WTC11 (cell line): ENCODE measurements around the gene MAP3K12. TPM values are rescaled to one million over a fixed set of nuclear protein-coding genes. Genes with fewer than 3 reads are reported as not detected.

Source experiments
- ATAC-seq: fragments of 200-7000 bp; cut with Tn5 transposase; 2 replicates; pipeline ENCODE4 v1.10.0; 2021; ENCODE audit warnings: mild to moderate bottlenecking, moderate library complexity
- CTCF ChIA-PET: fragments of 300-600 bp; sonication (Branson Sonifier 250); formaldehyde crosslinking; loops from one replicate; lab custom pipeline; 2021; ENCODE audit warnings: antibody characterized with exemption; lab: Charles Lee
- POLR2A ChIA-PET: fragments of 350-600 bp; sonication (Branson Sonifier 250); formaldehyde crosslinking; loops from one replicate; lab custom pipeline; 2021; ENCODE audit warnings: antibody characterized with exemption; lab: Charles Lee
- DNase-seq: peaks from one replicate; pipeline ENCODE4 v3.0.0; 2021; ENCODE audit warnings: low spot score
- H3K27ac Mint-ChIP-seq: 2 replicates; pipeline ENCODE4 v1.8.0; 2021; ENCODE audit warnings: mixed read lengths
- H3K27me3 Mint-ChIP-seq: 2 replicates; pipeline ENCODE4 v1.8.0; 2021; ENCODE audit warnings: low read depth, mild to moderate bottlenecking, moderate library complexity, mixed read lengths
- H3K36me3 Mint-ChIP-seq: 2 replicates; pipeline ENCODE4 v1.8.0; 2021; ENCODE audit warnings: mixed read lengths
- H3K4me1 Mint-ChIP-seq: 2 replicates; pipeline ENCODE4 v1.8.0; 2022; ENCODE audit warnings: mixed read lengths
- H3K4me3 Mint-ChIP-seq: 2 replicates; pipeline ENCODE4 v1.8.0; 2021; ENCODE audit warnings: mild to moderate bottlenecking, moderate library complexity, mixed read lengths
- H3K9me3 Mint-ChIP-seq: 2 replicates; pipeline ENCODE4 v1.8.0; 2021; ENCODE audit warnings: mixed read lengths
- ATF1 ChIP-seq: sonication (generic); formaldehyde crosslinking; IDR thresholded peaks from 2 replicates; pipeline ENCODE4 v1.8.1; 2023; ENCODE audit warnings: mild to moderate bottlenecking, moderate library complexity, missing genetic modification reagents
- CREB1 ChIP-seq: sonication (generic); formaldehyde crosslinking; IDR thresholded peaks from 2 replicates; pipeline ENCODE4 v1.8.0; 2023; ENCODE audit warnings: mild to moderate bottlenecking, missing genetic modification reagents
- ELF4 ChIP-seq: sonication (generic); formaldehyde crosslinking; IDR thresholded peaks from 2 replicates; pipeline ENCODE4 v1.8.1; 2022; ENCODE audit warnings: low read depth, mild to moderate bottlenecking, moderate library complexity, missing genetic modification reagents
- EMX1 ChIP-seq: fragments of 250-450 bp; sonication (Bioruptor Pico); IDR thresholded peaks from 2 replicates; pipeline ENCODE4 v1.8.0; 2021; ENCODE audit warnings: mild to moderate bottlenecking
- KAT7 ChIP-seq: sonication (generic); formaldehyde crosslinking; IDR thresholded peaks from 2 replicates; pipeline ENCODE4 v1.8.1; 2023; ENCODE audit warnings: missing genetic modification reagents, mild to moderate bottlenecking, borderline replicate concordance
- NFATC4 ChIP-seq: fragments of 250-450 bp; sonication (Bioruptor Pico); IDR thresholded peaks from 2 replicates; pipeline ENCODE4 v1.9.0; 2021; ENCODE audit warnings: mild to moderate bottlenecking
- NFYB ChIP-seq: sonication (generic); formaldehyde crosslinking; conservative IDR thresholded peaks from 2 replicates; pipeline ENCODE4 v1.8.0; 2022; ENCODE audit warnings: low read depth, missing genetic modification reagents
- RELA ChIP-seq: sonication (generic); formaldehyde crosslinking; IDR thresholded peaks from 2 replicates; pipeline ENCODE4 v1.8.1; 2022; ENCODE audit warnings: missing genetic modification reagents, mild to moderate bottlenecking, borderline replicate concordance
- TCF7 ChIP-seq: sonication (generic); formaldehyde crosslinking; IDR thresholded peaks from 2 replicates; pipeline ENCODE4 v1.8.0; 2022; ENCODE audit warnings: mild to moderate bottlenecking, low read depth, missing genetic modification reagents, moderate library complexity
- ZBTB21 ChIP-seq: sonication (generic); formaldehyde crosslinking; IDR thresholded peaks from 2 replicates; pipeline ENCODE4 v1.8.1; 2023; ENCODE audit warnings: mild to moderate bottlenecking, missing genetic modification reagents, borderline replicate concordance
- ZNF263 ChIP-seq: sonication (generic); formaldehyde crosslinking; IDR thresholded peaks from 2 replicates; pipeline ENCODE4 v1.8.1; 2022; ENCODE audit warnings: low read depth, mild to moderate bottlenecking, moderate library complexity, missing genetic modification reagents
- ZNF423 ChIP-seq: fragments of 250-450 bp; sonication (Bioruptor Pico); IDR thresholded peaks from 2 replicates; pipeline ENCODE4 v2.1.2; 2022; ENCODE audit warnings: mild to moderate bottlenecking, moderate library complexity
- total RNA-seq: library from RNA; stranded (reverse); gene quantifications from 3 replicates; pipeline ENCODE4 v1.2.3, GENCODE V29; 2021
- TF ChIP-seq, protein P1 (sequence below): sonication (generic); formaldehyde crosslinking; IDR thresholded peaks from 2 replicates; pipeline ENCODE4 v1.8.1; 2023; ENCODE audit warnings: mild to moderate bottlenecking, moderate library complexity, missing genetic modification reagents
- TF ChIP-seq, protein P2 (sequence below): sonication (generic); formaldehyde crosslinking; IDR thresholded peaks from 2 replicates; pipeline ENCODE4 v1.8.1; 2023; ENCODE audit warnings: mild to moderate bottlenecking, missing genetic modification reagents, moderate library complexity
- TF ChIP-seq, protein P3 (sequence below): fragments of 250-450 bp; sonication (Bioruptor Pico); IDR thresholded peaks from 2 replicates; pipeline ENCODE4 v1.9.0; 2021; ENCODE audit warnings: mild to moderate bottlenecking
- TF ChIP-seq, protein P4 (sequence below): sonication (generic); formaldehyde crosslinking; IDR thresholded peaks from 2 replicates; pipeline ENCODE4 v1.8.1; 2022; ENCODE audit warnings: low read depth, missing genetic modification reagents, borderline replicate concordance
- TF ChIP-seq, protein P5 (sequence below): sonication (generic); formaldehyde crosslinking; IDR thresholded peaks from 2 replicates; pipeline ENCODE4 v1.8.1; 2022; ENCODE audit warnings: mild to moderate bottlenecking, missing genetic modification reagents, moderate library complexity, borderline replicate concordance
- TF ChIP-seq, protein P6 (sequence below): sonication (generic); formaldehyde crosslinking; IDR thresholded peaks from 2 replicates; pipeline ENCODE4 v1.8.0; 2023; ENCODE audit warnings: mild to moderate bottlenecking, missing genetic modification reagents

The MAP3K12 gene
- total RNA-seq, 1 experiment from 2014 or later = 23.6 TPM

DNA sequence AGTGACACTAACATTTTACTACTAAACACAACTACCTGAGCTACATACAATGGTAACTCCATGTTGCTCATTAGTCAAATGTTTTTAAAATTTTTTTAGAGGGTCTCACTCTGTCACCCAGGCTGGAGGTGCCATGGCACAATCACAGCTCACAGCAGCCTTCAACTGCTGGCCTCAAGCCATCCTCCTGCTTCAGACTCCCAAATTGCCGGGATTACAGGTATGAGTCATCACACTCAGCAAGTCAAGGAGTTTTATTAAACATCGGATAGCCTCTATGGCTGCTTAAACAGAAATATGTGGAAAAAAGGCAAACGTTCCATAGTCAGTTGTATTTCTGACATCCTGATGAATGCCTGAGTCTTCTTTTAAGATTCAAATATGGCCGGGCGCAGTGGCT, 19.1 kb upstream of the MAP3K12 start:
- CTCF ChIA-PET = interaction anchor here (1.1 to 1.2 kb wide), 3 partner anchors 10 to 197 kb away, joined by 3 to 6 read pairs (median 4); partner anchors contain the start of gene AAAS
- H3K27me3 Mint-ChIP-seq = no peaks in the 10 kb centered on the region
- H3K4me3 Mint-ChIP-seq = no peak overlapping the region
- no peaks in the 10 kb centered on the region for H3K9me3 Mint-ChIP-seq
- no peak for DNase-seq
- TF ChIP-seq ELF4 (CRISPR knock-in tag) (no peak), TCF7 (CRISPR knock-in tag) (no peak), ATF1 (no peak)
- TF ChIP-seq, protein P1, sequence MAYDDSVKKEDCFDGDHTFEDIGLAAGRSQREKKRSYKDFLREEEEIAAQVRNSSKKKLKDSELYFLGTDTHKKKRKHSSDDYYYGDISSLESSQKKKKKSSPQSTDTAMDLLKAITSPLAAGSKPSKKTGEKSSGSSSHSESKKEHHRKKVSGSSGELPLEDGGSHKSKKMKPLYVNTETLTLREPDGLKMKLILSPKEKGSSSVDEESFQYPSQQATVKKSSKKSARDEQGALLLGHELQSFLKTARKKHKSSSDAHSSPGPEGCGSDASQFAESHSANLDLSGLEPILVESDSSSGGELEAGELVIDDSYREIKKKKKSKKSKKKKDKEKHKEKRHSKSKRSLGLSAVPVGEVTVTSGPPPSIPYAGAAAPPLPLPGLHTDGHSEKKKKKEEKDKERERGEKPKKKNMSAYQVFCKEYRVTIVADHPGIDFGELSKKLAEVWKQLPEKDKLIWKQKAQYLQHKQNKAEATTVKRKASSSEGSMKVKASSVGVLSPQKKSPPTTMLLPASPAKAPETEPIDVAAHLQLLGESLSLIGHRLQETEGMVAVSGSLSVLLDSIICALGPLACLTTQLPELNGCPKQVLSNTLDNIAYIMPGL = no peak
- POLR2A ChIA-PET = no interaction called here
- no peak overlapping the region for H3K27ac Mint-ChIP-seq
- peaks cover 18% of the 10 kb centered on the region for H3K36me3 Mint-ChIP-seq
- peaks cover 8% of the 10 kb centered on the region for H3K4me1 Mint-ChIP-seq
- ATAC-seq = no peak

DNA sequence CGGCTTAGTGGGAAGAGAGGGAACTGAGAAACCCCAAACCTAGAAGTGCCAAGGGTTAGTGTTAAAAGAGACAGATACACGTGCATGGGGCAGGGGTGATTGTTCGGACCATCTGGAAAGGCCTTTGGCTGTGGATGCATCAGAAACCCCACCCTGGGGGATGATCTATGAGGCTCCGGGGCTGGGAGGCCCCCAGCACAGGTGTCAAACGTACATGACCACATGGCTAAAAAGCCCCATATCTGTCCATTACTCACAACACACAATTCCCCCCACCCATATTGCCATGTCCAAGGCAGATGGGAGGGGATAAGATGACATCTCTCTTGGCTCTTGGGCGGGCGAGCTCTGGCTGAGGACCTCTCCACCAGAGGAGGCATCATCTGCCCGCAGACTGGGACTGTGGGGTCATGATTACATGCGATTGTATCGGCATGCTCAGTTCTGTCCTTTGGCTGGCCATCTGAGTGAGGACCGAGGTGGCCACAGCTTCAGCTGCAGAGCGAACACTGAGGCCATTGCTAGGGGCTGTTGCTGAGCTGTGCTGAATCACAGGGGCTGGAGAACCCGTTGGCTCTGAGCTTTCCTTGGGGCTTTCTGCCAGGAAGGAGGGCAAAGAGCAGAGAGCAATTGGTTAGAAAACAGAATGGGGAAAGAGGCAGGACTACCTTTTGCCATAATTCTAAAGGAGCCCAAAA, 17.6 kb upstream of the MAP3K12 start:
- CTCF ChIA-PET = interaction anchor here (0.6 to 1.0 kb wide), 2 partner anchors 35 to 144 kb away, joined by 3 read pairs; no protein-coding TSS in a partner anchor

DNA sequence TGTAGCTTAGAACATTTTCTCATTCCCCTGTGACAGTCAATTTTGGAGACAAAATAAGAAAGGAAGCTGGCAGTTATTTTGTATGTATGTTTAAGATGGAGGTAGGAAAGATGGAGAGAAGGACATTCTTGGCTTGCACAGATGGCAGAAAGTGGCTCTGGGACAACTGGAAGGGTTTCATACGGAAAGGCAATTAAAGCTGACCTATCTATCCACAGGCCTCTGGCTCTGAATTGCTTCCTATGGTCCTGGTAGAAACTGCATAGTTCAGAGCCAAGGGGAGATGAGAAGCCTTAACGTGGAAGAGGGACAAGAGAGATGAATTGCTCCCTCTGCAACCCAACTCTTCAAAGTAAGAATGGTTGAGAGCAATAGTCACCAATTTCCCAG, 16.0 kb upstream of the MAP3K12 start:
- H3K36me3 Mint-ChIP-seq = peaks cover 3% of the 10 kb centered on the region; the same call in 1 of the 2 replicates
- DNase-seq (no peak), ATAC-seq (no peak)
- no peaks in the 10 kb centered on the region for H3K9me3 Mint-ChIP-seq
- no peak overlapping the region for H3K4me3 Mint-ChIP-seq
- no peak overlapping the region for H3K27ac Mint-ChIP-seq
- ChIA-PET CTCF (interaction anchor here (1.2 kb wide), 1 partner anchor 194 kb away, joined by 3 read pairs; the partner anchor contains the start of gene AAAS), POLR2A (interaction anchor here (2.2 kb wide), 1 partner anchor 14 kb away, joined by 7 read pairs; the partner anchor contains the start of gene TARBP2)
- no peaks in the 10 kb centered on the region for H3K27me3 Mint-ChIP-seq
- peaks cover 8% of the 10 kb centered on the region for H3K4me1 Mint-ChIP-seq
- TF ChIP-seq NFYB (CRISPR knock-in tag) (no peak), CREB1 (CRISPR knock-in tag) (no peak), ZBTB21 (CRISPR knock-in tag) (no peak), EMX1 (CRISPR knock-in tag) (no peak), ZNF263 (CRISPR knock-in tag) (no peak), KAT7 (no peak)
- TF ChIP-seq, protein P2, sequence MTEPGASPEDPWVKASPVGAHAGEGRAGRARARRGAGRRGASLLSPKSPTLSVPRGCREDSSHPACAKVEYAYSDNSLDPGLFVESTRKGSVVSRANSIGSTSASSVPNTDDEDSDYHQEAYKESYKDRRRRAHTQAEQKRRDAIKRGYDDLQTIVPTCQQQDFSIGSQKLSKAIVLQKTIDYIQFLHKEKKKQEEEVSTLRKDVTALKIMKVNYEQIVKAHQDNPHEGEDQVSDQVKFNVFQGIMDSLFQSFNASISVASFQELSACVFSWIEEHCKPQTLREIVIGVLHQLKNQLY (CRISPR knock-in tag) = no peak
- TF ChIP-seq, protein P3, sequence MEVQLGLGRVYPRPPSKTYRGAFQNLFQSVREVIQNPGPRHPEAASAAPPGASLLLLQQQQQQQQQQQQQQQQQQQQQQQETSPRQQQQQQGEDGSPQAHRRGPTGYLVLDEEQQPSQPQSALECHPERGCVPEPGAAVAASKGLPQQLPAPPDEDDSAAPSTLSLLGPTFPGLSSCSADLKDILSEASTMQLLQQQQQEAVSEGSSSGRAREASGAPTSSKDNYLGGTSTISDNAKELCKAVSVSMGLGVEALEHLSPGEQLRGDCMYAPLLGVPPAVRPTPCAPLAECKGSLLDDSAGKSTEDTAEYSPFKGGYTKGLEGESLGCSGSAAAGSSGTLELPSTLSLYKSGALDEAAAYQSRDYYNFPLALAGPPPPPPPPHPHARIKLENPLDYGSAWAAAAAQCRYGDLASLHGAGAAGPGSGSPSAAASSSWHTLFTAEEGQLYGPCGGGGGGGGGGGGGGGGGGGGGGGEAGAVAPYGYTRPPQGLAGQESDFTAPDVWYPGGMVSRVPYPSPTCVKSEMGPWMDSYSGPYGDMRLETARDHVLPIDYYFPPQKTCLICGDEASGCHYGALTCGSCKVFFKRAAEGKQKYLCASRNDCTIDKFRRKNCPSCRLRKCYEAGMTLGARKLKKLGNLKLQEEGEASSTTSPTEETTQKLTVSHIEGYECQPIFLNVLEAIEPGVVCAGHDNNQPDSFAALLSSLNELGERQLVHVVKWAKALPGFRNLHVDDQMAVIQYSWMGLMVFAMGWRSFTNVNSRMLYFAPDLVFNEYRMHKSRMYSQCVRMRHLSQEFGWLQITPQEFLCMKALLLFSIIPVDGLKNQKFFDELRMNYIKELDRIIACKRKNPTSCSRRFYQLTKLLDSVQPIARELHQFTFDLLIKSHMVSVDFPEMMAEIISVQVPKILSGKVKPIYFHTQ = no peak

More for the DNA sequence above, 17.6 kb upstream of the MAP3K12 start:
- Mint-ChIP-seq H3K4me1 (peaks cover 8% of the 10 kb centered on the region), H3K36me3 (peaks cover 12% of the 10 kb centered on the region), H3K27ac (no peak overlapping the region), H3K9me3 (no peaks in the 10 kb centered on the region), H3K4me3 (no peak overlapping the region), H3K27me3 (no peaks in the 10 kb centered on the region)
- DNase-seq (no peak), ATAC-seq (no peak)
- TF ChIP-seq ZNF423 (CRISPR knock-in tag) = no peak
- TF ChIP-seq, protein P4, sequence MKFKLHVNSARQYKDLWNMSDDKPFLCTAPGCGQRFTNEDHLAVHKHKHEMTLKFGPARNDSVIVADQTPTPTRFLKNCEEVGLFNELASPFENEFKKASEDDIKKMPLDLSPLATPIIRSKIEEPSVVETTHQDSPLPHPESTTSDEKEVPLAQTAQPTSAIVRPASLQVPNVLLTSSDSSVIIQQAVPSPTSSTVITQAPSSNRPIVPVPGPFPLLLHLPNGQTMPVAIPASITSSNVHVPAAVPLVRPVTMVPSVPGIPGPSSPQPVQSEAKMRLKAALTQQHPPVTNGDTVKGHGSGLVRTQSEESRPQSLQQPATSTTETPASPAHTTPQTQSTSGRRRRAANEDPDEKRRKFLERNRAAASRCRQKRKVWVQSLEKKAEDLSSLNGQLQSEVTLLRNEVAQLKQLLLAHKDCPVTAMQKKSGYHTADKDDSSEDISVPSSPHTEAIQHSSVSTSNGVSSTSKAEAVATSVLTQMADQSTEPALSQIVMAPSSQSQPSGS = no peak
- TF ChIP-seq, protein P5, sequence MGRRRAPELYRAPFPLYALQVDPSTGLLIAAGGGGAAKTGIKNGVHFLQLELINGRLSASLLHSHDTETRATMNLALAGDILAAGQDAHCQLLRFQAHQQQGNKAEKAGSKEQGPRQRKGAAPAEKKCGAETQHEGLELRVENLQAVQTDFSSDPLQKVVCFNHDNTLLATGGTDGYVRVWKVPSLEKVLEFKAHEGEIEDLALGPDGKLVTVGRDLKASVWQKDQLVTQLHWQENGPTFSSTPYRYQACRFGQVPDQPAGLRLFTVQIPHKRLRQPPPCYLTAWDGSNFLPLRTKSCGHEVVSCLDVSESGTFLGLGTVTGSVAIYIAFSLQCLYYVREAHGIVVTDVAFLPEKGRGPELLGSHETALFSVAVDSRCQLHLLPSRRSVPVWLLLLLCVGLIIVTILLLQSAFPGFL = no peak
- no peak for TF ChIP-seq ZNF263 (CRISPR knock-in tag)
- no peak for TF ChIP-seq NFATC4 (CRISPR knock-in tag)
- TF ChIP-seq, protein P6, sequence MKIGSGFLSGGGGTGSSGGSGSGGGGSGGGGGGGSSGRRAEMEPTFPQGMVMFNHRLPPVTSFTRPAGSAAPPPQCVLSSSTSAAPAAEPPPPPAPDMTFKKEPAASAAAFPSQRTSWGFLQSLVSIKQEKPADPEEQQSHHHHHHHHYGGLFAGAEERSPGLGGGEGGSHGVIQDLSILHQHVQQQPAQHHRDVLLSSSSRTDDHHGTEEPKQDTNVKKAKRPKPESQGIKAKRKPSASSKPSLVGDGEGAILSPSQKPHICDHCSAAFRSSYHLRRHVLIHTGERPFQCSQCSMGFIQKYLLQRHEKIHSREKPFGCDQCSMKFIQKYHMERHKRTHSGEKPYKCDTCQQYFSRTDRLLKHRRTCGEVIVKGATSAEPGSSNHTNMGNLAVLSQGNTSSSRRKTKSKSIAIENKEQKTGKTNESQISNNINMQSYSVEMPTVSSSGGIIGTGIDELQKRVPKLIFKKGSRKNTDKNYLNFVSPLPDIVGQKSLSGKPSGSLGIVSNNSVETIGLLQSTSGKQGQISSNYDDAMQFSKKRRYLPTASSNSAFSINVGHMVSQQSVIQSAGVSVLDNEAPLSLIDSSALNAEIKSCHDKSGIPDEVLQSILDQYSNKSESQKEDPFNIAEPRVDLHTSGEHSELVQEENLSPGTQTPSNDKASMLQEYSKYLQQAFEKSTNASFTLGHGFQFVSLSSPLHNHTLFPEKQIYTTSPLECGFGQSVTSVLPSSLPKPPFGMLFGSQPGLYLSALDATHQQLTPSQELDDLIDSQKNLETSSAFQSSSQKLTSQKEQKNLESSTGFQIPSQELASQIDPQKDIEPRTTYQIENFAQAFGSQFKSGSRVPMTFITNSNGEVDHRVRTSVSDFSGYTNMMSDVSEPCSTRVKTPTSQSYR (CRISPR knock-in tag) = no peak
- TF ChIP-seq RELA (CRISPR knock-in tag) = no peak
- POLR2A ChIA-PET = interaction anchor here (2.2 kb wide), 1 partner anchor 16 kb away, joined by 7 read pairs; the partner anchor contains the start of gene TARBP2
